ENCODE measurements around the gene RNASEL. TPM values are rescaled to one million over a fixed set of nuclear protein-coding genes. Genes with fewer than 3 reads are reported as not detected.

The RNASEL gene
- polyA plus RNA-seq, 2 of the 4 experiments (the other 2 are of a cell fraction): 1.9 to 4.1 TPM

DNA sequence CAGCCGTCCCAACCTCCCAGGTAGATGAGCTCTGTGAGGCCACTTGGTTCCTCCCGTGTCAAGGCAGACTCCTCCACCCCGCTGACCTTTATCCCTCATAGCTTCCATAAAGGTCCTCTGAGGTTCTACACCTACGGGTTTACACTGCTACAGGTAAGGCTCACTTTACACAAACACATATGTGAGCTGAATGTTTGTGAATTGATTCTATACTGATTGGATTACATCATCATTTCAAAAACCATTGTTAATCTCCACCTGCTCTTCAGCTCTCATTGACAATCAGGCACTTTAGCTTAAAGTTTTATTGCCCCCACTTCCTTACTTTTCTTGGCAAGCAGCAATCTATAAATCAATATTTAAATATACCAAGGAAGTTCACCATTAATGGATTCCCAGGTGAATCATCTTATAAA is 28.0 kb upstream of the RNASEL start:
- WGBS (ENCODE audit: missing lambda C conversion rate): 55% methylated on average over 4 of the region's 4 CpGs
- Histone ChIP-seq H3K9me3 (no peaks in the 10 kb centered on the region), H3K4me1 (peaks cover 11% of the 10 kb centered on the region; the same call in 1 of the 3 replicates), H3K4me2 (no peak overlapping the region), H3K4me3 (no peak overlapping the region), H3K27ac (no peak overlapping the region)
- DNase-seq (ENCODE audit: low read depth in 1 of 2, low spot score in 1 of 2): no peak
- FAIRE-seq: no peak
- ATAC-seq: no peak
- CTCF ChIA-PET: interaction anchor here (0.6 to 2.4 kb wide), 5 partner anchors 11 to 802 kb away, joined by 3 to 11 read pairs (median 5); partner anchors contain the start of gene RGS16
- TF ChIP-seq EHMT2 (IDR thresholded peaks at IDR 0.05; ENCODE audit: low read depth): no peak
- no peak for TF ChIP-seq HDAC2 (IDR thresholded peaks at IDR 0.05)
- TF ChIP-seq CBX8 (IDR thresholded peaks at IDR 0.05): no peak
- TF ChIP-seq PBX3 (IDR thresholded peaks at IDR 0.05): no peak
- TF ChIP-seq, protein P1, sequence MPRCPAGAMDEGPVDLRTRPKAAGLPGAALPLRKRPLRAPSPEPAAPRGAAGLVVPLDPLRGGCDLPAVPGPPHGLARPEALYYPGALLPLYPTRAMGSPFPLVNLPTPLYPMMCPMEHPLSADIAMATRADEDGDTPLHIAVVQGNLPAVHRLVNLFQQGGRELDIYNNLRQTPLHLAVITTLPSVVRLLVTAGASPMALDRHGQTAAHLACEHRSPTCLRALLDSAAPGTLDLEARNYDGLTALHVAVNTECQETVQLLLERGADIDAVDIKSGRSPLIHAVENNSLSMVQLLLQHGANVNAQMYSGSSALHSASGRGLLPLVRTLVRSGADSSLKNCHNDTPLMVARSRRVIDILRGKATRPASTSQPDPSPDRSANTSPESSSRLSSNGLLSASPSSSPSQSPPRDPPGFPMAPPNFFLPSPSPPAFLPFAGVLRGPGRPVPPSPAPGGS (IDR thresholded peaks at IDR 0.05): no peak
- no peak for TF ChIP-seq ZFP36 (IDR thresholded peaks at IDR 0.05; ENCODE audit: borderline replicate concordance, partially characterized antibody)
- TF ChIP-seq CHD2 (IDR thresholded peaks at IDR 0.05; ENCODE audit: low read length, partially characterized antibody): no peak
- POLR2A ChIA-PET: no interaction called here

DNA sequence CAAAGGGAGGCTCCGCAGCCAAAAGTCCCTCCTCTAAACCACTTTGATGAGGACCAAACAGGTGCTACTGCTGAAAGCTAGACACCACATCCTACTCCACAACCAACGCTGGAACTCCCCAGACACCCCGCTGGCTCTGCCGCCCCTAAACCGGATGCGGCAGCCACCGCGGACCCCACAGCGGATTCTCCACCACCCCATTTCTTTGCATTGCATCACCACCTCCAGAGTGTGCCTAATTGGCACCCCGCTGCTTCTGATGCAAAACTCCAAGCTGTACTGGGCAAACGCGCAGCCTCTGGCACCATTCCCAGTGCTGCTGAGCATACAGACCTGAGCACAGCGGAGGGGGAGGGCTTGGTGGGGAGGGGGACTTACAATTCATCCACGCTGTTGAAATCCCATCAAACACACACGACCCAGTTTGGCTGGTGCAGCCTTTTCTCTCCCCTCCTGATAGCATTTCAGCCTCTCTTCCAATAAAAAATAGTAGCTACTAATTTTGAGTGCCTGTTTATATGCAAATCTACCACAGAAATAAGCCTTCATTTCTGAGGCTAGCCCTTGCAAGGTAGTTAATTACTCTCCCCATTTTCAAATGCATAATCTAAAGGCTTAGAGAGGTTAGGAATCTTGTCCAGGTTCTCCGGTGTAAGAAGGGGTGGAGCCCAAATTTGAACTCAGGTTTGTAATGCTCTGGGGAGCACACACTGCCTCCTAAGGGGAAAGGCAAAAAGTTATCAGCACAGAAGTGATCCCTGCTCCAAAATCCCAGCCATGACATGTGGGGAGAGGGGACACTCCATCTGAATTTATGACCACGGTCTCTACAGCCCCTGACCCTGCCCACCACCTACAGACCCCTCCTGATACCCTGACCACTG is 27.3 kb upstream of the RNASEL start:
- no peak for FAIRE-seq
- CTCF ChIA-PET: interaction anchor here (1.2 to 2.4 kb wide), 4 partner anchors 10 to 170 kb away, joined by 4 to 11 read pairs (median 6); partner anchors contain the start of gene RGS16
- DNase-seq (ENCODE audit: low read depth in 1 of 2, low spot score in 1 of 2): no peak
- Histone ChIP-seq H3K4me2 (peak overlapping the region; percentile 11; the same call in 1 of the 3 replicates), H3K4me3 (no peak overlapping the region), H3K9me3 (no peaks in the 10 kb centered on the region), H3K4me1 (peaks cover 11% of the 10 kb centered on the region; the same call in 1 of the 3 replicates), H3K27ac (no peak overlapping the region)
- no peak for TF ChIP-seq RAD21 (conservative IDR thresholded peaks at IDR 0.05 in 1 of 2, IDR thresholded peaks at IDR 0.05 in 1 of 2)
- POLR2A ChIA-PET: no interaction called here
- ATAC-seq: 0 out of 6 replicates have a peak, but pooled peaks have one; percentile 3 to 7
- 57% methylated on average over 15 of the region's 17 CpGs for WGBS (ENCODE audit: missing lambda C conversion rate)

GRCh38 chr1:182615468-182616129 is 26.5 kb upstream of the RNASEL start:
- POLR2A ChIA-PET: no interaction called here
- WGBS (ENCODE audit: missing lambda C conversion rate): 91% methylated on average over 11 of the region's 11 CpGs
- H3K4me2 ChIP-seq: peak overlapping the region; percentile 91
- no peaks in the 10 kb centered on the region for H3K9me3 ChIP-seq
- peaks cover 11% of the 10 kb centered on the region; the same call in 1 of the 3 replicates for H3K4me1 ChIP-seq
- TF ChIP-seq ESRRA (IDR thresholded peaks at IDR 0.05; ENCODE audit: borderline replicate concordance, low read length): no peak
- TF ChIP-seq KDM5A (IDR thresholded peaks at IDR 0.05): no peak
- TF ChIP-seq FOSL2 (IDR thresholded peaks at IDR 0.05): no peak
- TF ChIP-seq FOSL2 (CRISPR knock-in tag; IDR thresholded peaks at IDR 0.05): no peak
- TF ChIP-seq CBX8 (IDR thresholded peaks at IDR 0.05): 0 out of 2 replicates have a peak, but pooled peaks have one; percentile 21
- no peak for TF ChIP-seq POLR2A (IDR thresholded peaks at IDR 0.05; ENCODE audit: low read length)
- TF ChIP-seq ZC3H11A (IDR thresholded peaks at IDR 0.05): no peak
- no peak for TF ChIP-seq HOXB13 (CRISPR knock-in tag; IDR thresholded peaks at IDR 0.05; ENCODE audit: low read depth)
- peak overlapping the region in 1 of 2 experiments; percentile 78; a peak in 2 of 6 replicates for H3K27ac ChIP-seq
- DNase-seq (ENCODE audit: low read depth in 1 of 2, low spot score in 1 of 2): no peak
- peak overlapping the region; percentile 46; the same call in 2 of the 3 replicates for H3K4me3 ChIP-seq
- no peak for FAIRE-seq
- peak in 1 of 2 experiments; percentile 19; a peak in 3 of 6 replicates for ATAC-seq
- CTCF ChIA-PET: interaction anchor here (0.5 to 4.5 kb wide), 5 partner anchors 12 to 167 kb away, joined by 3 to 34 read pairs (median 7); partner anchors contain the start of gene RGS16
